Parathyroid adenoma (tissue), 2 donors: Measurements from ENCODE around the gene C19orf38.

Experiments
- H2AFZ ChIP-seq: fragments of 300-600 bp; sonication (generic); one replicate; pipeline ENCODE4 v1.7.0; 2017; ENCODE audit warnings: antibody characterized with exemption, mild to moderate bottlenecking
- H3K27ac ChIP-seq: fragments of 300-600 bp; sonication (generic); one replicate; pipeline ENCODE4 v1.7.0; 2017
- H3K27me3 ChIP-seq: fragments of 300-600 bp; sonication (generic); one replicate; pipeline ENCODE4 v1.7.0; 2017; ENCODE audit warnings: low read length; ENCODE audit not compliant: control insufficient read depth, insufficient read depth
- H3K36me3 ChIP-seq: fragments of 300-600 bp; sonication (generic); one replicate; pipeline ENCODE4 v1.7.0; 2017; ENCODE audit warnings: low read length; ENCODE audit not compliant: control insufficient read depth, insufficient read depth
- H3K4me1 ChIP-seq: fragments of 300-600 bp; sonication (generic); one replicate; pipeline ENCODE4 v1.7.0; 2017; ENCODE audit warnings: control low read depth
- H3K4me2 ChIP-seq: fragments of 300-600 bp; sonication (generic); one replicate; pipeline ENCODE4 v1.7.0; 2017; ENCODE audit warnings: low read length
- H3K4me3 ChIP-seq: fragments of 300-600 bp; sonication (generic); one replicate; pipeline ENCODE4 v1.7.0; 2017; ENCODE audit warnings: low read depth, low read length
- H3K79me2 ChIP-seq: fragments of 300-600 bp; sonication (generic); one replicate; pipeline ENCODE4 v1.7.0; 2017; ENCODE audit warnings: control low read depth
- H3K9ac ChIP-seq: fragments of 300-600 bp; sonication (generic); one replicate; pipeline ENCODE4 v1.7.0; 2017; ENCODE audit warnings: mild to moderate bottlenecking
- H3K9me3 ChIP-seq: fragments of 300-600 bp; sonication (generic); one replicate; pipeline ENCODE4 v1.7.0; 2017; ENCODE audit warnings: low read length; ENCODE audit not compliant: control insufficient read depth
- TF ChIP-seq, protein P1 (sequence below): fragments of 300-600 bp; sonication (generic); IDR thresholded peaks from one replicate; pipeline ENCODE4 v1.7.0; 2017; ENCODE audit warnings: antibody characterized with exemption, mild to moderate bottlenecking
- donor health status: primary hyperparathyroidism.

The C19orf38 gene

GRCh38 chr19:10828981-10829821 is 19.0 kb upstream of the C19orf38 start:
- Histone ChIP-seq H2AFZ (no peak overlapping the region), H3K4me1 (peaks cover 7% of the 10 kb centered on the region), H3K27me3 (no peaks in the 10 kb centered on the region), H3K4me2 (no peak overlapping the region), H3K36me3 (no peaks in the 10 kb centered on the region), H3K4me3 (no peak overlapping the region), H3K9me3 (no peaks in the 10 kb centered on the region), H3K27ac (no peak overlapping the region), H3K79me2 (no peaks in the 10 kb centered on the region), H3K9ac (no peak overlapping the region)
- TF ChIP-seq, protein P1, sequence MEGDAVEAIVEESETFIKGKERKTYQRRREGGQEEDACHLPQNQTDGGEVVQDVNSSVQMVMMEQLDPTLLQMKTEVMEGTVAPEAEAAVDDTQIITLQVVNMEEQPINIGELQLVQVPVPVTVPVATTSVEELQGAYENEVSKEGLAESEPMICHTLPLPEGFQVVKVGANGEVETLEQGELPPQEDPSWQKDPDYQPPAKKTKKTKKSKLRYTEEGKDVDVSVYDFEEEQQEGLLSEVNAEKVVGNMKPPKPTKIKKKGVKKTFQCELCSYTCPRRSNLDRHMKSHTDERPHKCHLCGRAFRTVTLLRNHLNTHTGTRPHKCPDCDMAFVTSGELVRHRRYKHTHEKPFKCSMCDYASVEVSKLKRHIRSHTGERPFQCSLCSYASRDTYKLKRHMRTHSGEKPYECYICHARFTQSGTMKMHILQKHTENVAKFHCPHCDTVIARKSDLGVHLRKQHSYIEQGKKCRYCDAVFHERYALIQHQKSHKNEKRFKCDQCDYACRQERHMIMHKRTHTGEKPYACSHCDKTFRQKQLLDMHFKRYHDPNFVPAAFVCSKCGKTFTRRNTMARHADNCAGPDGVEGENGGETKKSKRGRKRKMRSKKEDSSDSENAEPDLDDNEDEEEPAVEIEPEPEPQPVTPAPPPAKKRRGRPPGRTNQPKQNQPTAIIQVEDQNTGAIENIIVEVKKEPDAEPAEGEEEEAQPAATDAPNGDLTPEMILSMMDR: no peak

- Histone ChIP-seq H3K36me3 (no peaks in the 10 kb centered on the region), H2AFZ (no peak overlapping the region), H3K4me2 (no peak overlapping the region), H3K9ac (no peak overlapping the region), H3K4me3 (no peak overlapping the region), H3K79me2 (no peaks in the 10 kb centered on the region), H3K27ac (no peak overlapping the region), H3K4me1 (peaks cover 7% of the 10 kb centered on the region), H3K27me3 (no peaks in the 10 kb centered on the region), H3K9me3 (no peaks in the 10 kb centered on the region)
- TF ChIP-seq, protein P1: no peak
Measured at GRCh38 chr19:10829967-10830366, 18.2 kb upstream of the C19orf38 start.

DNA sequence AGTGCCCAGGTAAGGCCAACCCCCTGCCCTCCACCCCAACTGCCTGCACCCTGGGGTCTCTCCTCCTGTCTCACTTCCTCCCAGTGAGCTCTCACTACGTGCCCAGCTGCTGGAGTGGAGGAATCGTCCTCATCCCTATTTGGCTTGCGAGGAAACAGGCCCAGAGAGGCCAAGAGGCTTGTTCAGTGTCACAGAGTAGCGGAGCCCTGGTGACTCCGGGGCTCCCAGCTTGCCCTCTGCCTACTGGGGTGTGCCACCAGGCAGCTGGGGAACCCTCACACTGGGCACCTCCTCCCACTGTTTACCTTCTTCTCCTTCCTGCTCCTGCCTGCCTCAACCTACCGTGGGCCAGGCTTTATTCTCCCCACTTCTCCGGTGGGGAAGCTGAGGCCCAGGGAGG is 17.8 kb upstream of the C19orf38 start:
- Histone ChIP-seq H3K9ac (no peak overlapping the region), H3K27me3 (no peaks in the 10 kb centered on the region), H3K79me2 (no peaks in the 10 kb centered on the region), H3K27ac (no peak overlapping the region), H3K4me3 (no peak overlapping the region), H3K4me2 (no peak overlapping the region), H3K36me3 (no peaks in the 10 kb centered on the region), H3K4me1 (peaks cover 7% of the 10 kb centered on the region), H2AFZ (no peak overlapping the region), H3K9me3 (no peaks in the 10 kb centered on the region)
- TF ChIP-seq, protein P1: no peak

- Histone ChIP-seq H3K9ac (no peak overlapping the region), H3K4me3 (no peak overlapping the region), H3K4me2 (no peak overlapping the region), H3K9me3 (no peaks in the 10 kb centered on the region), H3K36me3 (no peaks in the 10 kb centered on the region), H3K4me1 (peaks cover 4% of the 10 kb centered on the region), H2AFZ (no peak overlapping the region), H3K27me3 (no peaks in the 10 kb centered on the region), H3K27ac (no peak overlapping the region), H3K79me2 (no peaks in the 10 kb centered on the region)
- TF ChIP-seq, protein P1: no peak
Measured at GRCh38 chr19:10830931-10831779, 17.1 kb upstream of the C19orf38 start.
